ENCODE results near the gene P2RY4.

DNA sequence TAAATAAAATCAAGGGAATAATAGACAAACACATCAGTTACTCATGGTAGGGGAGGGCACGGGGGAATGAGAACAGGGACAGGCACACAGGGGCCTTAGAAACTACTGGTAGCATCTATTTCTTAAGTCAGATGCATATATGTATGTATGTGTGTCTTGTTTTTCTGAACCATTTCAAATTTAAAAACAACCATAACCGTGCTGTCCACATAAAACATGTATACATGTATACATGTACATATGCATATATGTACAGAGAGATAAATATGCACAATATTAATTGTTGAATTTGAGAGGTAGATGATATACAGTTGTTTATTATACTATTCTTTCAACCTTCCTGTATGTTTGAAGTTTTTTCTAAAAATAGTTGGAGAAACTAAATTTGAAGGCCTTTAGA lies 33.3 kb downstream of the P2RY4 start:
- TF ChIP-seq, protein P1, sequence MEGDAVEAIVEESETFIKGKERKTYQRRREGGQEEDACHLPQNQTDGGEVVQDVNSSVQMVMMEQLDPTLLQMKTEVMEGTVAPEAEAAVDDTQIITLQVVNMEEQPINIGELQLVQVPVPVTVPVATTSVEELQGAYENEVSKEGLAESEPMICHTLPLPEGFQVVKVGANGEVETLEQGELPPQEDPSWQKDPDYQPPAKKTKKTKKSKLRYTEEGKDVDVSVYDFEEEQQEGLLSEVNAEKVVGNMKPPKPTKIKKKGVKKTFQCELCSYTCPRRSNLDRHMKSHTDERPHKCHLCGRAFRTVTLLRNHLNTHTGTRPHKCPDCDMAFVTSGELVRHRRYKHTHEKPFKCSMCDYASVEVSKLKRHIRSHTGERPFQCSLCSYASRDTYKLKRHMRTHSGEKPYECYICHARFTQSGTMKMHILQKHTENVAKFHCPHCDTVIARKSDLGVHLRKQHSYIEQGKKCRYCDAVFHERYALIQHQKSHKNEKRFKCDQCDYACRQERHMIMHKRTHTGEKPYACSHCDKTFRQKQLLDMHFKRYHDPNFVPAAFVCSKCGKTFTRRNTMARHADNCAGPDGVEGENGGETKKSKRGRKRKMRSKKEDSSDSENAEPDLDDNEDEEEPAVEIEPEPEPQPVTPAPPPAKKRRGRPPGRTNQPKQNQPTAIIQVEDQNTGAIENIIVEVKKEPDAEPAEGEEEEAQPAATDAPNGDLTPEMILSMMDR (IDR thresholded peaks at IDR 0.05): no peak
- no peak for TF ChIP-seq POLR2A (IDR thresholded peaks at IDR 0.05)
- no peak for TF ChIP-seq POLR2AphosphoS5 (IDR thresholded peaks at IDR 0.05)

Measured in breast epithelium (tissue), 3 donors.